ENCODE measurements around the gene COP1. TPM values are rescaled to one million over a fixed set of nuclear protein-coding genes. Genes with fewer than 3 reads are reported as not detected.

The COP1 gene
- total RNA-seq, 1 donor from 2014 or later, result 64.9 TPM

DNA sequence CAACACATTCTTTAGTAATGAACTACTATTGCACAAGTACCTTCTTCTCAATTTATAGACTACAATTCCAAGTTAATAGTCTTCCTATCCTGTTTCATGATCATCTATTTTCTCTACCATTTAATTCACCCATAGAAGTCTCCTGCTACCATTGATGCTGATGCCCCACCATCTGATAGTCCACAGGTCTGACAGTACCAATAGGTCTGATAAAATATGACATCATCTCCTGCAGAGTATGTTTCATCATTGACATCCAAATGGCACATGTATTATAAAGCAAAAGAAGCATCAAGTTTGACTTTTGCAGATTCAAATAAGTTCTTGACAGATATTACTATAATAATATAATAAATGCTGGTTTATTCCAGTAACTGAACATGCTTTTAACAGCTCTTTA, 5.5 kb downstream of the COP1 start:
- no peaks in the 10 kb centered on the region for H3K36me3 Mint-ChIP-seq (ENCODE audit: low read depth, unreplicated experiment)
- TF ChIP-seq, protein P1, sequence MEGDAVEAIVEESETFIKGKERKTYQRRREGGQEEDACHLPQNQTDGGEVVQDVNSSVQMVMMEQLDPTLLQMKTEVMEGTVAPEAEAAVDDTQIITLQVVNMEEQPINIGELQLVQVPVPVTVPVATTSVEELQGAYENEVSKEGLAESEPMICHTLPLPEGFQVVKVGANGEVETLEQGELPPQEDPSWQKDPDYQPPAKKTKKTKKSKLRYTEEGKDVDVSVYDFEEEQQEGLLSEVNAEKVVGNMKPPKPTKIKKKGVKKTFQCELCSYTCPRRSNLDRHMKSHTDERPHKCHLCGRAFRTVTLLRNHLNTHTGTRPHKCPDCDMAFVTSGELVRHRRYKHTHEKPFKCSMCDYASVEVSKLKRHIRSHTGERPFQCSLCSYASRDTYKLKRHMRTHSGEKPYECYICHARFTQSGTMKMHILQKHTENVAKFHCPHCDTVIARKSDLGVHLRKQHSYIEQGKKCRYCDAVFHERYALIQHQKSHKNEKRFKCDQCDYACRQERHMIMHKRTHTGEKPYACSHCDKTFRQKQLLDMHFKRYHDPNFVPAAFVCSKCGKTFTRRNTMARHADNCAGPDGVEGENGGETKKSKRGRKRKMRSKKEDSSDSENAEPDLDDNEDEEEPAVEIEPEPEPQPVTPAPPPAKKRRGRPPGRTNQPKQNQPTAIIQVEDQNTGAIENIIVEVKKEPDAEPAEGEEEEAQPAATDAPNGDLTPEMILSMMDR (IDR thresholded peaks at IDR 0.05; ENCODE audit: unreplicated experiment), result no peak
- H3K27me3 Mint-ChIP-seq (ENCODE audit: unreplicated experiment), result peaks cover 9% of the 10 kb centered on the region
- no peak overlapping the region for H3K27ac Mint-ChIP-seq (ENCODE audit: unreplicated experiment)
- H3K9me3 Mint-ChIP-seq (ENCODE audit: unreplicated experiment), result no peaks in the 10 kb centered on the region
- H3K4me1 Mint-ChIP-seq (ENCODE audit: unreplicated experiment), result peaks cover 19% of the 10 kb centered on the region
- H3K4me3 Mint-ChIP-seq (ENCODE audit: unreplicated experiment), result no peak overlapping the region
- no peak for DNase-seq (ENCODE audit: low spot score)

DNA sequence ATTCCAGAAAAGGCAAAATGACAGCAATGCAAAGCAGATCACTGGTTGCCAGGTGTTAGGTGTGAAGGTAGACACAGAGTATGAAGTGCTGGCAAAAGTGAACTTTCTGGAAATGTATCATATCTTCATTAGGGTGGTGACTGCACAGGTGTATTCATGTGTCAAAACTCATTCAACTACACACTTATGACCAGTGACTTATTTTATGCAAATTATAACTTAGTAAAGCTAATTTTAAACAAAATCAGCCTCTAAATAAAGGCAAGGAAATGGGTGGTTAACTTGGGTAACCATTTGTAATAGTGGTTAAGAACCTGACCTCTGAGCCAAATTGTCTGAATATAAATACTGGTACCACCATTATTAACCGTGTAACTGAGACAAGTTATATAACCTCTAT, 7.4 kb downstream of the COP1 start:
- Mint-ChIP-seq H3K9me3 (ENCODE audit: unreplicated experiment) (no peaks in the 10 kb centered on the region), H3K4me1 (ENCODE audit: unreplicated experiment) (peaks cover 6% of the 10 kb centered on the region), H3K27ac (ENCODE audit: unreplicated experiment) (no peak overlapping the region), H3K36me3 (ENCODE audit: low read depth, unreplicated experiment) (no peaks in the 10 kb centered on the region), H3K4me3 (ENCODE audit: unreplicated experiment) (no peak overlapping the region), H3K27me3 (ENCODE audit: unreplicated experiment) (peaks cover 2% of the 10 kb centered on the region)
- DNase-seq (ENCODE audit: low spot score), result no peak
- TF ChIP-seq, protein P1 (IDR thresholded peaks at IDR 0.05; ENCODE audit: unreplicated experiment), result no peak

DNA sequence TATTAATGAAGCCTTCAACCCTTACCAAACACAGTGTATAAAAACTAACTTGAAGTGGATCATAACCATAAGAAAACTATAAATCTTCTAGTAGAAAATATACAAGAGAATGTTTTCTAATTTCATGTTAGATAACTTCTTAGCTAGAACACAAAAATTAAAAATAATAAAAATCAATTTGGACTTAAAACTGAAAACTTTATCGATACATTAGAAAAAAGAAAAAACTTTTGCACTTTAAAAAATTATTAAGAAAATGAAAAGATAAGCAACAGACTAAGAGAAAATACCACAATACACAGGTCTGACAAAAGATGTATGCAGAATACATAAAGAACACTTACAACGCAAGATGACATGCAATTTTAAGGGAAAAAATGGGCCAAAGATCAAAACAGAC, 8.7 kb downstream of the COP1 start:
- H3K4me1 Mint-ChIP-seq (ENCODE audit: unreplicated experiment), result peaks cover 3% of the 10 kb centered on the region
- H3K27me3 Mint-ChIP-seq (ENCODE audit: unreplicated experiment), result peaks cover 5% of the 10 kb centered on the region
- TF ChIP-seq, protein P1 (IDR thresholded peaks at IDR 0.05; ENCODE audit: unreplicated experiment), result no peak
- H3K4me3 Mint-ChIP-seq (ENCODE audit: unreplicated experiment), result no peak overlapping the region
- no peaks in the 10 kb centered on the region for H3K9me3 Mint-ChIP-seq (ENCODE audit: unreplicated experiment)
- no peak for DNase-seq (ENCODE audit: low spot score)
- H3K36me3 Mint-ChIP-seq (ENCODE audit: low read depth, unreplicated experiment), result no peaks in the 10 kb centered on the region
- H3K27ac Mint-ChIP-seq (ENCODE audit: unreplicated experiment), result no peak overlapping the region

DNA sequence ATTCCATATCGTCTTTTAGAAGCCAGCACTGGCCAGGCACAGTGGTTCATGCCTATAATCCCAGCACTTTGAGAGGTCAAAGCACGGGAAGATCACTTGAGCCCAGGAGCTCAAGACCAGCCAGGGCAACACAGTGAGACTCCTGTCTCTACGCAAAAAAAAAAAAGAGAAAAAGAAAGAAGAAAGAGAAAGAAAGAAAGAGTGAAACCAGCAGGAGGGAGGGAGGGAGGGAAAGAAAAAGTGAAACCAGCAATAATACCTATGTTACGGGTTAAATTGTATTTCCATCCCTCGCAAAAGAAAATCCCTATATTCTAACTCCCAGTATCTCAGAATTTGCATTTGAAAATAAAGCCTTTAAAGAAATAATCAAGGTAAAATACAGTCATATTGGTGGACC, 10.4 kb downstream of the COP1 start:
- no peaks in the 10 kb centered on the region for H3K9me3 Mint-ChIP-seq (ENCODE audit: unreplicated experiment)
- peaks cover 5% of the 10 kb centered on the region for H3K27me3 Mint-ChIP-seq (ENCODE audit: unreplicated experiment)
- H3K4me1 Mint-ChIP-seq (ENCODE audit: unreplicated experiment), result peaks cover 3% of the 10 kb centered on the region
- no peak for DNase-seq (ENCODE audit: low spot score)
- H3K4me3 Mint-ChIP-seq (ENCODE audit: unreplicated experiment), result no peak overlapping the region
- TF ChIP-seq, protein P1 (IDR thresholded peaks at IDR 0.05; ENCODE audit: unreplicated experiment), result no peak
- no peaks in the 10 kb centered on the region for H3K36me3 Mint-ChIP-seq (ENCODE audit: low read depth, unreplicated experiment)
- H3K27ac Mint-ChIP-seq (ENCODE audit: unreplicated experiment), result no peak overlapping the region

DNA sequence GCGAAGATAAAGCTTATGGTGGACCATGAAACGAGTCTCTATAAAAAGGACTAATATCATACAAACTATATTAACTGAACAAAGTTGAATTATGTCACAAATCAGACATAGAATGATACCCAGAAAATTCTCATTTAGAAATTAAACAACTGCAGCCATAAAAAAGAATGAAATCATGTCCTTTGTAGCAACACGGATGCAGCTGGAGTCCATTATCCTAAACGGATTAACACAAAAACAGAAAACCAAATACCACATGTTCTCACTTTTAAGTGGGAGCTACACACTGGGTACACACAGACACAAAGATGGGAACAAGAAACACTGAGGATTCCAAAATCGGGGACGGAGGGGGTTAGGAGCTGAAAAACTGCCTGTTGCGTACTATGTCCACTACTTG, 11.5 kb downstream of the COP1 start:
- Mint-ChIP-seq H3K27me3 (ENCODE audit: unreplicated experiment) (peaks cover 5% of the 10 kb centered on the region), H3K4me3 (ENCODE audit: unreplicated experiment) (no peak overlapping the region), H3K36me3 (ENCODE audit: low read depth, unreplicated experiment) (no peaks in the 10 kb centered on the region), H3K9me3 (ENCODE audit: unreplicated experiment) (no peaks in the 10 kb centered on the region), H3K4me1 (ENCODE audit: unreplicated experiment) (peaks cover 3% of the 10 kb centered on the region), H3K27ac (ENCODE audit: unreplicated experiment) (no peak overlapping the region)
- TF ChIP-seq, protein P1 (IDR thresholded peaks at IDR 0.05; ENCODE audit: unreplicated experiment), result no peak
- no peak for DNase-seq (ENCODE audit: low spot score)

Measured in endothelial cell (in vitro differentiated cells).